HG03139 (cell line): ENCODE results near the gene DAP.
"Not testable (repeated sequence)": the region's sequence is repeated elsewhere in the genome, so short reads cannot be mapped to it uniquely, and the experiment has no call there.

Source experiments
- ATAC-seq: cut with Tn5 transposase; IDR thresholded peaks from one replicate; pipeline ENCODE4 v1.9.1; 2021; ENCODE audit not compliant: unreplicated experiment

DAP gene

GRCh38 chr5:10761185-10761932 is at the start of gene DAP:
TSS of gene DAP (minus strand) at chr5:10761234. CDS start at chr5:10761068, 166 bp downstream.
- ATAC-seq, result peak; percentile 68

- ATAC-seq, result no peak
Observed at GRCh38 chr5:10808347-10809226, 47.6 kb upstream of the DAP start.

DNA sequence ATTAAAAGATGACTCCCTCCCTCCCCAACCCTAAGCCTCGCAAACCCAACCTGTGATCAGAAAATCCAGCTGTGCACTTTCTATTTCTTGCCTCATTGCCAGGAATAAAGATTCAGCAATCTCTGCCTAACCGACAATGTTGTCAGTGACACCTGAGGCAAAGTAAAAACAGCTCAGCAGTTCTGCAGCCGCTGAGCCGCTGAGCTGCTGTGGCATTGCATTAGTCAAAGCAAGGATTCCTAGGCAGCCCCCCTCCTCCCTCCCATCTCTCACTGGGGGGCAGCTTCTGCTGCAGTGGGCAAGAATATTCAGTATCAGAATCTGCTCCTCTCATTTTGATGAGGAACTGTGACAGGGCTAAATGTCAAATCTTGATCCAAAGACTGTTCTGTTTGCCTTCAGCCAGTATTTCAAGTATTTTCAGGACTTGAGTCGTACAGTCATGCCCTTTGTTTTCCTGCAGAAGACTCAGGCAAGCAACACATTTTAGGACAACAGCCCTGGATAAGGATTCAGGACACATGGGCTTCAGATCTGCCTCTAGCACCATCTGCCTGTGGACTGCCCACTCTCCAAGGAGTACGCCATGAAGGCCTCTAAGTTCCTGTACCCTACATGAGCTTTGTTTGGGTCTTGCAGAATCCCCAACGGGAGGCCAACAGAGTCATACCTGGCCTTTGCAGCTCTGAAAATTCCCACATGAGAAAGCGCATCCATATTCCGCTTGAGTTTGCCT is 41.1 kb upstream of the DAP start:
- ATAC-seq, result no peak

GRCh38 chr5:10800852-10801251 is 39.8 kb upstream of the DAP start:
- no peak for ATAC-seq

DNA sequence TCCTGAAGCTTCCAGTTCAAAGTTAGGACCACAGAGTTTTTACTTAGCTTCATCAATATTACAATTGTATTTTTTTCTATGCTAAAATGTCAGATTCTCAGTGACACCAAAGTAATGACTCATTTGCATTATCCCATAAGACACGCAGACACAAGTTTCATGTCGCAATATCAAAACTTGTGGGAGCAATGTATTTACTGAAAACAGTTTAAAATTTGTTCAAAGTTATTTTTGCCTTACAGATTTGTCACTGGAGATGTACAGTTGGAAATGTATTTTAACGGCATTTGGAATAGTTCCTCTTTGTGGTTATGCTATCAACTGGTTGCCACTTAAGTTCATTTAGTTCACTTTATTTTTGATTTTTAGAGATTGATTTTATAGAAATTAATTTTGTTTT is 36.2 kb upstream of the DAP start:
- no peak for ATAC-seq

GRCh38 chr5:10793785-10794184 is 32.8 kb upstream of the DAP start:
- ATAC-seq, result no peak

- ATAC-seq, result no peak
Observed at GRCh38 chr5:10792336-10792735, 31.3 kb upstream of the DAP start.

DNA sequence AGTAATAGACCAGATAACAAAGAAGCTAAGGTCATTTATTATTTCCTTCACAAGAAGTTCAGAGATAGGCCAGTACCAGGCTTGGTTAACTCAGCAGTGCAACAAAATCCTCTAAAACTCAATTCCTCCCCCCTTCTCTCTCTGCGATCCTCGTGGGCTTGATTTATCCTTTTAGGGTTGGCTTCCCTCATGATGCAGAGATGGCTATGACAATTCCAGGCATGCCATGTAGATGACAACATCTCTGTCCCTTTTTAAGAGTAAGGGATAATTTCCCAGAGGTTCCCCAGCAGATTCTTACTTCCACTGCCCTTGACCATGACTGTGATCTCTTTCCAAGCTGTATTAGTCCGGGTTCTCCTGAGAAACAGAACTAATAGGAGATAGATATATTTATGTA is 28.7 kb upstream of the DAP start:
- no peak for ATAC-seq

DNA sequence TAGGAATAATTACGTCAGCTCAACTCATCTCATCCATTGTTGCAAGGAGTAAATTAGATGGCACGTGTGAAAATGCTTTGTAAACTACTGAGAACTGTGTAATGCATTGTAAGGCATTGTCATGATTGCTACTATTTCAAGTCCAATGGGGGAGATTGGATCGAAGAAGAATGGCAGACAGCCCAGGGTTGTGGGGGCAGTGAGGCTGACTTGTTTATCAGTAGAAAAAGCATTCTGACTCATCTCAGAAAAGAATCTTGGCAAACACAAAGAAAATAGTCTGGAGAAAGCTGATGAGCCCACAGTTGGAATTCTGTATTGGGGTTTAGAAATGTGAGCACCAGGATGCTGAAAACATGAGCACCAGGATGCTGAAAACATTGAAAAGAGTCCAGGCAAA is 28.0 kb upstream of the DAP start:
- ATAC-seq, result no peak

- no peak for ATAC-seq
Observed at GRCh38 chr5:10788358-10788757, 27.3 kb upstream of the DAP start.

GRCh38 chr5:10786835-10787234 is 25.8 kb upstream of the DAP start:
- ATAC-seq, result no peak

DNA sequence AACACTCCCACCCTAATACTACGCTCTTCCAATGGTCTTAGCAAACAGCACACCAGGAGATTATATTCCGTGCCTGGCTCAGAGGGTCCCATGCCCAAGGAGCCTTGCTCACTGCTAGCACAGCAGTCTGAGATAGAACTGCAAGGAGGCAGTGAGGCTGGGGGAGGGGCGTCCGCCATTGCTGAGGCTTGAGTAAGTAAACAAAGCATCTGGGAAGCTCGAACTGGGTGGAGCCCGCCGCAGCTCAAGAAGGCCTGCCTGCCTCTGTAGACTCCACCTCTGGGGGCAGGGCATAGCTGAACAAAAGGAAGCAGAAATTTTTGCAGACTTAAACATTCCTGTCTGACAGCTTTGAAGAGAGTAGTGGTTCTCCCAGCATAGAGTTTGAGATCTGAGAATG is 19.2 kb upstream of the DAP start:
- not testable (repeated sequence) for ATAC-seq

DNA sequence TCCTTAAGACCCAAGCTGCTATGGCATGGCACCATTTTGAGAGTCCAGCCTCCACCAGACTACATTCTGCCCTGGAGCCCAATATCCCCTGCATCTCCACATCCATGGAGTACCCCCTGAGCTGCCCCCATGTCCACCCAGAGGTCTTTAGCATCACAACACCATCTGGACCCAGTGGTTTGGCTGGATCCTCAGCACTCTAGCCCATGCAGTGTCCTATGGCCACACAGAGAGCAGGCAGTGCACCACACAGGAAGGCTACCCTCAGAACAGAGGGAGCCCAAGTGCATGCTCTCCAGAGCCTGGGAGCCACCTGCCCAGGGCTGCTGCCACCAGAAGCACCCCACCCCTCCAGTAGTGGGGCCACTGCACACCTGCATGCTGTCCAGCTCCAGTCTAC is 18.6 kb upstream of the DAP start:
- ATAC-seq, result no peak

GRCh38 chr5:10778179-10778910 is 17.3 kb upstream of the DAP start:
- no peak for ATAC-seq

DNA sequence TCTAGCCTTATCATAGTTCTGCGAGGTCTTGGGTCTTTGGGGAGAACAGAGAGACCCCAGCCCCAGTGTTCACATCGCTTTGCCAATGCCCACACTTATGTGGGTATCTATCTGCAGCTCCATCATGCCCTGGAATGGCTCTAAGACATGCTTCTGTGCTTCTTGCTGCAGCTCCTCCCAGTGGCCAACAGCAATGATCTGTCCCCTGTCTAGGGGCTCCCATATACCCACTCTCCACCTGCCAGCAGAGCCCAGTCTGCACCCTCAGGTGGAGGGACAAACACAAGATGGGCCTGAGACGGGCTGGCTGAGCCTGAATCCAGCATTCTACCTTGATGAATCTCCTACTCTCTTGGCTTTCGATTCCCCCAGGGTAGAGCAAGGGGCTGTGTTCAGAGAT is 14.6 kb upstream of the DAP start:
- no peak for ATAC-seq

DNA sequence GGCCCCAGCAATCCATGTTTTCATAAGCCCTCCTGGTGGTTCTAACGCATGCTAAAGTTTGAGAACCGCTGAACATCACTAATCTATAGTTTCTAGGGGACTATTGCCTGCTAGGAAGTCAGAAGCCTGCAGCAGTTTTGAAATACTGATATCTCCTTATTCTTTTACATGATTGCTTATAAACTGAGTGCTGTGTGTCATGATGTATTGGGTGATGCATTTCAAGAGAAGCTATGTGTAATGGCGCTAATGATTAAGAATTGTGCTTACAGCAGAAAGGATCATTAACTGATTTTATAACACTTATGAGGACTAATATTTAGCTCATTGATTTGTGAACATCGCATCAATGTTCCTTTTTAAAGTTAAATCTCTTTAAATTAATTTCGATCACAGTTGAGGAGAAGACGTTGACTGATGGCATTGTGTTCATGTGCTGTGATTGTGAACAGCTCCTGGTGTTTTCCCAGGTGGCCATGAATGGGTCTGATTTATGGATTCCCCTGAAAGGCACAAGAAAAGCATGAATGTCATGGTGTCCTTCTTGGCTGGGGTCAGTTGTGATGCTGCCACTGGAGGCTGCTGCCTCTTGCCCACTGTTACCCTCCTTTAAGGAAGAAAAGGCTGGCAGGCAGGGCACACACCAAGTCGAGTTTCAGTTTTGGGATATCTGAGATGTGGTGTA is 12.0 kb upstream of the DAP start:
- ATAC-seq, result no peak

GRCh38 chr5:10768328-10768899 is 7.4 kb upstream of the DAP start:
- ATAC-seq, result no peak

- ATAC-seq, result no peak
Observed at GRCh38 chr5:10762776-10763500, 1.9 kb upstream of the DAP start.
